ENCODE results near the gene LYG1.

Gene LYG1

GRCh38 chr2:99261242-99261641 lies 39.8 kb downstream of the LYG1 start:
- no peak for DNase-seq

GRCh38 chr2:99260184-99260583 lies 40.8 kb downstream of the LYG1 start:
- DNase-seq: no peak

- DNase-seq: peak; percentile 61
These were observed 41.5 kb downstream of the LYG1 start for GRCh38 chr2:99259465-99259864.

GRCh38 chr2:99256677-99257076 lies 44.3 kb downstream of the LYG1 start:
- no peak for DNase-seq

GRCh38 chr2:99255491-99256318 lies 45.3 kb downstream of the LYG1 start, which contains the start of gene LYG2:
TSS of gene LYG2 (minus strand) at chr2:99255666. CDS start at chr2:99254260, 1,406 bp downstream.
- peak; percentile 13 for DNase-seq

- no peak for DNase-seq
These were observed 51.0 kb downstream of the LYG1 start for GRCh38 chr2:99249951-99250350.

- DNase-seq: no peak
These were observed 58.8 kb downstream of the LYG1 start for GRCh38 chr2:99242151-99242550.

GRCh38 chr2:99240431-99240830 lies 60.6 kb downstream of the LYG1 start:
- DNase-seq: no peak

- no peak for DNase-seq
These were observed 62.4 kb downstream of the LYG1 start for GRCh38 chr2:99238599-99238998.

Measured in MV-4-11 (cell line).